PC-3 (cell line): ENCODE results near the gene LPAR4. TPM values are rescaled to one million over a fixed set of nuclear protein-coding genes. Genes with fewer than 3 reads are reported as not detected.
"Not testable (repeated sequence)": the region's sequence is repeated elsewhere in the genome, so short reads cannot be mapped to it uniquely, and the experiment has no call there.

Experiments used
- ATAC-seq: fragments of 200-7000 bp; cut with Tn5 transposase; 2 replicates; pipeline ENCODE4 v1.9.1; 2020; ENCODE audit warnings: mild to moderate bottlenecking, moderate library complexity
- BruUV-seq: library from RNA; stranded (reverse); fragments of 400-500 nt; replicated peaks from 2 replicates; lab custom pipeline; 2021; lab: Mats Ljungman, UMichigan
- CTCF ChIA-PET: fragments of 300-600 bp; sonication (Branson Sonifier 250); formaldehyde crosslinking; loops from one replicate; lab custom pipeline; 2022; ENCODE audit warnings: antibody characterized with exemption; lab: Charles Lee
- POLR2A ChIA-PET: fragments of 300-600 bp; sonication (Branson Sonifier 250); formaldehyde crosslinking; loops from one replicate; lab custom pipeline; 2022; ENCODE audit warnings: antibody characterized with exemption; ENCODE audit not compliant: unreplicated experiment; lab: Charles Lee
- DNase-seq: peaks from one replicate; pipeline ENCODE4 v3.0.0-alpha.2; 2015
- H2AFZ ChIP-seq: fragments of 300-600 bp; sonication (generic); 2 replicates; pipeline ENCODE4 v1.6.0; 2016; ENCODE audit warnings: antibody characterized with exemption, low read length
- H3F3A ChIP-seq: fragments of 300-600 bp; sonication (generic); one replicate; pipeline ENCODE4 v1.6.0; 2017; ENCODE audit warnings: antibody characterized with exemption, low read length, control low read depth, mild to moderate bottlenecking; ENCODE audit not compliant: unreplicated experiment
- H3K27ac ChIP-seq: fragments of 300-600 bp; sonication (generic); 2 replicates; pipeline ENCODE4 v1.5.1; 2016; ENCODE audit warnings: mild to moderate bottlenecking, low read length
- H3K27me3 ChIP-seq: fragments of 300-600 bp; sonication (generic); 2 replicates; pipeline ENCODE4 v1.6.1; 2016; ENCODE audit warnings: low read length, mixed read lengths
- H3K36me3 ChIP-seq: fragments of 300-600 bp; sonication (generic); 2 replicates; pipeline ENCODE4 v1.6.1; 2016; ENCODE audit warnings: low read depth, mixed run types, low read length, mixed read lengths
- H3K4me1 ChIP-seq: fragments of 300-600 bp; sonication (generic); 2 replicates; pipeline ENCODE4 v1.5.1; 2016; ENCODE audit warnings: low read length; ENCODE audit not compliant: insufficient read depth
- H3K4me2 ChIP-seq: fragments of 300-600 bp; sonication (generic); 2 replicates; pipeline ENCODE4 v1.6.0; 2016; ENCODE audit warnings: low read length
- H3K4me3 ChIP-seq: fragments of 300-600 bp; sonication (generic); 2 replicates; pipeline ENCODE4 v1.5.1; 2016; ENCODE audit warnings: mild to moderate bottlenecking, low read length, mixed read lengths
- H3K79me2 ChIP-seq: fragments of 300-600 bp; sonication (generic); 2 replicates; pipeline ENCODE4 v1.6.1; 2017; ENCODE audit warnings: low read length, mixed read lengths
- H3K9ac ChIP-seq: fragments of 300-600 bp; sonication (generic); 2 replicates; pipeline ENCODE4 v1.6.0; 2016; ENCODE audit warnings: mild to moderate bottlenecking, low read length
- H3K9me2 ChIP-seq: fragments of 300-600 bp; sonication (generic); replicated peaks from 2 replicates; pipeline ENCODE4 v1.6.1; 2016; ENCODE audit warnings: mixed run types, low read length, mixed read lengths
- H3K9me3 ChIP-seq: fragments of 300-600 bp; sonication (generic); 2 replicates; pipeline ENCODE4 v1.6.1; 2016; ENCODE audit warnings: low read length, mixed read lengths
- H4K20me1 ChIP-seq: fragments of 300-600 bp; sonication (generic); 2 replicates; pipeline ENCODE4 v1.6.1; 2016; ENCODE audit warnings: low read length, mixed read lengths
- EZH2 ChIP-seq: fragments of 300-600 bp; sonication (generic); IDR thresholded peaks from one replicate; pipeline ENCODE4 v1.6.1; 2017; ENCODE audit warnings: antibody characterized with exemption, mild to moderate bottlenecking, low read length; ENCODE audit not compliant: unreplicated experiment
- EZH2phosphoT487 ChIP-seq: fragments of 300-600 bp; sonication (generic); IDR thresholded peaks from 2 replicates; pipeline ENCODE4 v1.6.1; 2018; ENCODE audit warnings: mild to moderate bottlenecking, antibody characterized with exemption, low read length, borderline replicate concordance
- intact Hi-C: fragments of 100-400 bp; cut with micrococcal nuclease; formaldehyde crosslinking; loops from 2 replicates; pipeline ENCODE4 v1.9.0; 2023
- total RNA-seq: library from RNA; depleted of rRNA; stranded (reverse); fragments of >200 nt; gene quantifications from 2 replicates; pipeline ENCODE4 v1.2.3, GENCODE V29; 2014; rRNA removed
- TF ChIP-seq, protein P1 (sequence below): fragments of 300-600 bp; sonication (generic); conservative IDR thresholded peaks from 2 replicates; pipeline ENCODE4 v1.5.1; 2017; ENCODE audit warnings: antibody characterized with exemption, low read depth, mild to moderate bottlenecking, low read length

LPAR4 gene
- total RNA-seq, 1 experiment from 2014 or later = not detected

- TF ChIP-seq, protein P1, sequence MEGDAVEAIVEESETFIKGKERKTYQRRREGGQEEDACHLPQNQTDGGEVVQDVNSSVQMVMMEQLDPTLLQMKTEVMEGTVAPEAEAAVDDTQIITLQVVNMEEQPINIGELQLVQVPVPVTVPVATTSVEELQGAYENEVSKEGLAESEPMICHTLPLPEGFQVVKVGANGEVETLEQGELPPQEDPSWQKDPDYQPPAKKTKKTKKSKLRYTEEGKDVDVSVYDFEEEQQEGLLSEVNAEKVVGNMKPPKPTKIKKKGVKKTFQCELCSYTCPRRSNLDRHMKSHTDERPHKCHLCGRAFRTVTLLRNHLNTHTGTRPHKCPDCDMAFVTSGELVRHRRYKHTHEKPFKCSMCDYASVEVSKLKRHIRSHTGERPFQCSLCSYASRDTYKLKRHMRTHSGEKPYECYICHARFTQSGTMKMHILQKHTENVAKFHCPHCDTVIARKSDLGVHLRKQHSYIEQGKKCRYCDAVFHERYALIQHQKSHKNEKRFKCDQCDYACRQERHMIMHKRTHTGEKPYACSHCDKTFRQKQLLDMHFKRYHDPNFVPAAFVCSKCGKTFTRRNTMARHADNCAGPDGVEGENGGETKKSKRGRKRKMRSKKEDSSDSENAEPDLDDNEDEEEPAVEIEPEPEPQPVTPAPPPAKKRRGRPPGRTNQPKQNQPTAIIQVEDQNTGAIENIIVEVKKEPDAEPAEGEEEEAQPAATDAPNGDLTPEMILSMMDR = no peak
- TF ChIP-seq EZH2 = no peak
- no peak for TF ChIP-seq EZH2phosphoT487
- Histone ChIP-seq H3K27me3 (no peaks in the 10 kb centered on the region), H3K9ac (no peak overlapping the region), H3F3A (no peaks in the 10 kb centered on the region), H3K79me2 (no peaks in the 10 kb centered on the region), H3K9me2 (no peaks in the 10 kb centered on the region), H3K4me2 (no peak overlapping the region), H3K4me3 (no peak overlapping the region), H3K9me3 (no peaks in the 10 kb centered on the region), H3K27ac (no peak overlapping the region), H3K36me3 (no peaks in the 10 kb centered on the region), H4K20me1 (no peaks in the 10 kb centered on the region), H2AFZ (no peak overlapping the region), H3K4me1 (no peaks in the 10 kb centered on the region)
- BruUV-seq = no TSS peak
- ATAC-seq (no peak), DNase-seq (no peak)
- intact Hi-C loops = no loop called here
- ChIA-PET POLR2A (no interaction called here), CTCF (no interaction called here)
Measured at GRCh38 chrX:78800694-78801093, 53.2 kb downstream of the LPAR4 start.

DNA sequence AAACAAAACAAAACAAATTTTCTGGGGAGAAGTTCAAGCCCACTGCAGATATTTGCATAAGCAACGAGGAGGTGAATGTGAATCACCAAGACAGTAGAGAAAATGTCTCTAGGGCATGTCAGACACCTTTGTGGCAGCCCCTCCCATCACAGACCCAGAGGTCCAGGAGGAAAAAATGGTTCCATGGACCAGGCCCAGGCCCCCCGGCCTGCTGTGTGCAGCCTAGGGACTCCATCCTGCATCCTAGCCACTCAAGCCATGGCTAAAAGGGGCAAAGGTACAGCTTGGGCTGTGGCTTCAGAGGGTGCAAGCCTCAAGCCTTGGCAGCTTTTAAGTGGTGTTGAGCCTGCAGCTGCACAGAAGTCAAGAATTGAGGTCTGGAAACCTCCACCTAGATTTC lies 54.0 kb downstream of the LPAR4 start:
- H3K4me3 ChIP-seq = no peak overlapping the region
- no peaks in the 10 kb centered on the region for H3K27me3 ChIP-seq
- H3K36me3 ChIP-seq = no peaks in the 10 kb centered on the region
- H3K9me2 ChIP-seq = no peaks in the 10 kb centered on the region
- no peak overlapping the region for H2AFZ ChIP-seq
- H3K4me1 ChIP-seq = no peaks in the 10 kb centered on the region
- intact Hi-C loops = no loop called here
- no peaks in the 10 kb centered on the region for H3K79me2 ChIP-seq
- no peaks in the 10 kb centered on the region for H4K20me1 ChIP-seq
- H3F3A ChIP-seq = no peaks in the 10 kb centered on the region
- no peak overlapping the region for H3K27ac ChIP-seq
- DNase-seq (no peak), ATAC-seq (no peak)
- H3K9me3 ChIP-seq = no peaks in the 10 kb centered on the region
- POLR2A ChIA-PET = no interaction called here
- no TSS peak for BruUV-seq
- H3K4me2 ChIP-seq = no peak overlapping the region
- no peak overlapping the region for H3K9ac ChIP-seq
- CTCF ChIA-PET = no interaction called here
- TF ChIP-seq, protein P1 = no peak
- TF ChIP-seq EZH2 (no peak), EZH2phosphoT487 (no peak)

GRCh38 chrX:78802526-78802925 lies 55.0 kb downstream of the LPAR4 start:
- H3K79me2 ChIP-seq, H3K4me2 ChIP-seq, CTCF ChIA-PET, intact Hi-C loops, POLR2A ChIA-PET, H3K36me3 ChIP-seq, H3K9me3 ChIP-seq, H3K27me3 ChIP-seq, DNase-seq, H3K4me3 ChIP-seq, H3F3A ChIP-seq, H3K9ac ChIP-seq, BruUV-seq, H3K4me1 ChIP-seq, ATAC-seq, H3K9me2 ChIP-seq, H2AFZ ChIP-seq, H4K20me1 ChIP-seq, H3K27ac ChIP-seq: not testable (repeated sequence)

Other genes starting within 250 kb of the LPAR4 start
- gene RTL3, start 88.4 kb upstream of the LPAR4 start, total RNA-seq = not detected in 2 replicates
- not detected in 2 replicates for gene P2RY10, start 197.7 kb downstream of the LPAR4 start, total RNA-seq